Liver (tissue), 9 donors: Measurements from ENCODE around the gene PES1. TPM values are rescaled to one million over a fixed set of nuclear protein-coding genes. Genes with fewer than 3 reads are reported as not detected.

ENCODE experiments used
- DNase-seq: peaks from one replicate; pipeline ENCODE4 v3.0.0-alpha.2; 2017; ENCODE audit warnings: low spot score
- H3K27ac ChIP-seq, 2 donors: one replicate each; pipeline ENCODE4 v1.7.0; 2013; ENCODE audit warnings: inconsistent platforms in 2 of 2, low read length in 2 of 2, control low read depth in 1 of 2, low read depth in 1 of 2, mild to moderate bottlenecking in 1 of 2
- H3K27me3 ChIP-seq, 4 donors: one replicate each; pipeline versions ENCODE4 v1.6.1 to v1.7.0; 2013; ENCODE audit warnings: low read length in 3 of 4, inconsistent platforms in 1 of 4, mild to moderate bottlenecking in 1 of 4, moderate library complexity in 1 of 4; ENCODE audit not compliant: control insufficient read depth in 4 of 4, insufficient read depth in 4 of 4
- H3K36me3 ChIP-seq, 4 donors: one replicate each; pipeline versions ENCODE4 v1.6.1 to v1.7.0; 2013; ENCODE audit warnings: low read length in 3 of 4, mild to moderate bottlenecking in 3 of 4, low read depth in 1 of 4, moderate library complexity in 1 of 4; ENCODE audit not compliant: control insufficient read depth in 4 of 4, insufficient read depth in 3 of 4
- H3K4me1 ChIP-seq, 4 donors: one replicate each; pipeline versions ENCODE4 v1.6.1 to v1.7.0; 2013; ENCODE audit warnings: low read length in 3 of 4, mild to moderate bottlenecking in 3 of 4, moderate library complexity in 1 of 4; ENCODE audit not compliant: control insufficient read depth in 4 of 4, insufficient read depth in 4 of 4
- H3K4me3 ChIP-seq, 3 donors: one replicate each; pipeline versions ENCODE4 v1.6.1 to v1.7.0; 2013; ENCODE audit warnings: low read length in 3 of 3, control low read depth in 1 of 3, low read depth in 1 of 3, mild to moderate bottlenecking in 1 of 3
- H3K9ac ChIP-seq, 2 donors: one replicate each; pipeline ENCODE4 v1.7.0; 2013; ENCODE audit warnings: low read length in 2 of 2, mild to moderate bottlenecking in 2 of 2, moderate library complexity in 2 of 2, control low read depth in 1 of 2, low read depth in 1 of 2
- H3K9me3 ChIP-seq, 4 donors: one replicate each; pipeline versions ENCODE4 v1.6.1 to v1.7.0; 2013; ENCODE audit warnings: low read length in 3 of 4; ENCODE audit not compliant: control insufficient read depth in 4 of 4
- ATF3 ChIP-seq: IDR thresholded peaks from 2 replicates; pipeline ENCODE4 v1.6.1; 2016; ENCODE audit warnings: antibody characterized with exemption
- CTCF ChIP-seq: fragments of 150-350 bp; IDR thresholded peaks from 2 replicates; pipeline ENCODE4 v1.5.1; 2017; ENCODE audit warnings: improper control_type of control experiment, low read depth, low read length; ENCODE audit not compliant: missing input control
- EGR1 ChIP-seq, 2 donors: IDR thresholded peaks; 2 replicates each; pipeline ENCODE4 v1.6.1; 2016 to 2018; ENCODE audit warnings: antibody characterized with exemption in 2 of 2, low read depth in 2 of 2
- FOXA1 ChIP-seq: IDR thresholded peaks from 2 replicates; pipeline ENCODE4 v1.6.1; 2016; ENCODE audit warnings: antibody characterized with exemption
- FOXA2 ChIP-seq: IDR thresholded peaks from 2 replicates; pipeline ENCODE4 v1.6.1; 2016; ENCODE audit warnings: antibody characterized with exemption
- GABPA ChIP-seq, 2 donors: IDR thresholded peaks in 1 of 2; conservative IDR thresholded peaks in 1 of 2; 2 replicates each; pipeline ENCODE4 v1.6.1; 2016; ENCODE audit warnings: antibody characterized with exemption in 2 of 2, mild to moderate bottlenecking in 1 of 2, moderate library complexity in 1 of 2
- HNF4A ChIP-seq, 2 donors: conservative IDR thresholded peaks; 2 replicates each; pipeline ENCODE4 v1.6.1; 2016; ENCODE audit warnings: antibody characterized with exemption in 2 of 2, mild to moderate bottlenecking in 2 of 2
- HNF4G ChIP-seq: IDR thresholded peaks from 2 replicates; pipeline ENCODE4 v1.6.1; 2016; ENCODE audit warnings: antibody characterized with exemption
- JUND ChIP-seq, 2 donors: IDR thresholded peaks; 2 replicates each; pipeline ENCODE4 v1.6.1; 2016; ENCODE audit warnings: antibody characterized with exemption in 2 of 2
- NR2F2 ChIP-seq: IDR thresholded peaks from 2 replicates; pipeline ENCODE4 v1.6.1; 2016; ENCODE audit warnings: antibody characterized with exemption
- RAD21 ChIP-seq, 2 donors: IDR thresholded peaks; 2 replicates each; pipeline ENCODE4 v1.6.1; 2016; ENCODE audit warnings: antibody characterized with exemption in 2 of 2, mild to moderate bottlenecking in 2 of 2
- RXRA ChIP-seq, 2 donors: IDR thresholded peaks; 2 replicates each; pipeline ENCODE4 v1.6.1; 2017 to 2018; ENCODE audit warnings: antibody characterized with exemption in 2 of 2, mild to moderate bottlenecking in 1 of 2
- SP1 ChIP-seq: IDR thresholded peaks from 2 replicates; pipeline ENCODE4 v1.6.1; 2018; ENCODE audit warnings: antibody characterized with exemption, mild to moderate bottlenecking
- TAF1 ChIP-seq: conservative IDR thresholded peaks from 2 replicates; pipeline ENCODE4 v1.6.1; 2016; ENCODE audit warnings: antibody characterized with exemption, mild to moderate bottlenecking
- YY1 ChIP-seq: IDR thresholded peaks from 2 replicates; pipeline ENCODE4 v1.6.1; 2016; ENCODE audit warnings: antibody characterized with exemption, mild to moderate bottlenecking
- ZBTB33 ChIP-seq: IDR thresholded peaks from 2 replicates; pipeline ENCODE4 v1.6.1; 2016; ENCODE audit warnings: antibody characterized with exemption
- WGBS: extraction: QIAGEN DNeasy Blood & Tissue Kit; methylation state at CpG from one replicate; pipeline ENCODE4 v1.1.7; 2013; 5-methylcytosine and 5-hydroxymethylcytosine counted together
- polyA plus RNA-seq, 2 donors: library from polyadenylated mRNA; stranded (reverse) in 1 of 2; unstranded in 1 of 2; fragments of 200-250 nt in 1 of 2; fragments of >200 nt in 1 of 2; fragmentation: Nextera tagmentation in 1 of 2; extraction: Ambion mirVana in 1 of 2; gene quantifications; one replicate each; pipeline versions ENCODE4 v1.2.1 to v1.2.3, GENCODE V29; 2013 to 2015
- total RNA-seq, 2 donors: library from RNA; depleted of rRNA; stranded (reverse); fragments of >200 nt; gene quantifications; one replicate each; pipeline ENCODE4 v1.2.3, GENCODE V29; 2014
- TF ChIP-seq, protein P1 (sequence below): IDR thresholded peaks from 2 replicates; pipeline ENCODE4 v1.6.1; 2016; ENCODE audit warnings: antibody characterized with exemption, mild to moderate bottlenecking
- TF ChIP-seq, protein P2 (sequence below): IDR thresholded peaks from 2 replicates; pipeline ENCODE4 v1.6.1; 2016; ENCODE audit warnings: antibody characterized with exemption
- donor health status: healthy.
- donor health status: healthy.
- donor health status: healthy.
- donor health status: healthy.
- donor health status: healthy.

PES1 gene
- total and polyA plus RNA-seq, 4 donors = 20.0 to 33.1 (median 22.3) TPM

DNA sequence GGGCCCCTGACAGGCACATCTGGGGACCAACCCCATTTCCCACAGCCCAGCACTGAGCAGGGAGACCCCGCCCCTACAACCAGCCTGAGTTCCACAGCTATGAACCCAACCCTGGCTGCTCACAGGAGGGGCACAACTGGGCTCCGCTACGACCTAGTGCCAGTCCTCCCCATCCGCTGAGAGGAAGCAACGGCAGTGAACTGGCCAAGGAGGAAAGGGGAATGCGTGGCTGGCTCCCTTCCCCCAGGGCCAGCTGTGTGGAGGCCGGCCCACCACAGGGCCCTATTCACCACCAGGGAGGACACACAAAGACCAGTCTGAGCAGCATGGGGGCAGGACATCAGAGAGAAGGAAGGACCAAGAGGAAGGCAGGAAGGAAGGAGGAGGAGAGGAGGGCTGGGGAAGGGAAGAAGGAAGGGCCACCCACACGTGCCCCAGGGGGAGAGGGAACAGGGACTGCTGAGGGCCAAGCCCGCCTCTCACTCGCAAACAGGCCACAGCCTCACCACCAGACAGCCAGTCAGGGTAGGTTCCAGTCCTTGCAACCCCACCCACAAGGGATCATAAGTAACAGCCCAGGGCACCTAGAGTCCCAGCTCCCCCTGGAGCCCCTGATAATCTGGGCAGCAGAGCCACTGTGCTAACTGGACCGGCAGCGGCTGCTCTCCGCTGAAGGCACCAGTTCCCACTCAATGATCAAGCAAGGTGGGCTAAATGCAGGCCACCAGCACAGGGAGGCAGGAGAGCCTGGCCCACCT is 8.7 kb downstream of the PES1 start:
- Histone ChIP-seq H3K9me3 (no peaks in the 10 kb centered on the region), H3K9ac (no peak overlapping the region), H3K27me3 (no peaks in the 10 kb centered on the region), H3K27ac (no peak overlapping the region), H3K36me3 (peaks cover 33 to 97% (median 63%) of the 10 kb centered on the region in 4 donors), H3K4me1 (no peaks in the 10 kb centered on the region), H3K4me3 (no peak overlapping the region)
- DNase-seq = no peak
- 82% methylated on average over 13 of the region's 13 CpGs for WGBS
- no peak for TF ChIP-seq RXRA (IDR thresholded peaks at IDR 0.05)
- no peak for TF ChIP-seq JUND (IDR thresholded peaks at IDR 0.05)
- no peak for TF ChIP-seq CTCF
- no peak for TF ChIP-seq ATF3
- TF ChIP-seq TAF1 = no peak
- no peak for TF ChIP-seq FOXA1

GRCh38 chr22:30582051-30582450 is 9.7 kb downstream of the PES1 start:
- H3K4me3 ChIP-seq = no peak overlapping the region
- no peaks in the 10 kb centered on the region for H3K27me3 ChIP-seq
- no peak for DNase-seq
- H3K27ac ChIP-seq = no peak overlapping the region
- H3K36me3 ChIP-seq = peaks cover 27 to 97% (median 62%) of the 10 kb centered on the region in 4 donors
- no peaks in the 10 kb centered on the region for H3K4me1 ChIP-seq
- no peaks in the 10 kb centered on the region for H3K9me3 ChIP-seq
- H3K9ac ChIP-seq = no peak overlapping the region
- TF ChIP-seq CTCF (no peak), ZBTB33 (no peak), HNF4A (conservative IDR thresholded peaks at IDR 0.05) (no peak), EGR1 (IDR thresholded peaks at IDR 0.05; ENCODE audit: low read depth in 2 of 2) (no peak), TAF1 (no peak), FOXA1 (no peak), RAD21 (IDR thresholded peaks at IDR 0.05) (no peak), GABPA (IDR thresholded peaks at IDR 0.05 in 1 of 2, conservative IDR thresholded peaks at IDR 0.05 in 1 of 2) (no peak), RXRA (IDR thresholded peaks at IDR 0.05) (no peak), YY1 (no peak), HNF4G (no peak), ATF3 (no peak), NR2F2 (no peak), JUND (IDR thresholded peaks at IDR 0.05) (no peak), SP1 (no peak), FOXA2 (no peak)
- TF ChIP-seq, protein P1, sequence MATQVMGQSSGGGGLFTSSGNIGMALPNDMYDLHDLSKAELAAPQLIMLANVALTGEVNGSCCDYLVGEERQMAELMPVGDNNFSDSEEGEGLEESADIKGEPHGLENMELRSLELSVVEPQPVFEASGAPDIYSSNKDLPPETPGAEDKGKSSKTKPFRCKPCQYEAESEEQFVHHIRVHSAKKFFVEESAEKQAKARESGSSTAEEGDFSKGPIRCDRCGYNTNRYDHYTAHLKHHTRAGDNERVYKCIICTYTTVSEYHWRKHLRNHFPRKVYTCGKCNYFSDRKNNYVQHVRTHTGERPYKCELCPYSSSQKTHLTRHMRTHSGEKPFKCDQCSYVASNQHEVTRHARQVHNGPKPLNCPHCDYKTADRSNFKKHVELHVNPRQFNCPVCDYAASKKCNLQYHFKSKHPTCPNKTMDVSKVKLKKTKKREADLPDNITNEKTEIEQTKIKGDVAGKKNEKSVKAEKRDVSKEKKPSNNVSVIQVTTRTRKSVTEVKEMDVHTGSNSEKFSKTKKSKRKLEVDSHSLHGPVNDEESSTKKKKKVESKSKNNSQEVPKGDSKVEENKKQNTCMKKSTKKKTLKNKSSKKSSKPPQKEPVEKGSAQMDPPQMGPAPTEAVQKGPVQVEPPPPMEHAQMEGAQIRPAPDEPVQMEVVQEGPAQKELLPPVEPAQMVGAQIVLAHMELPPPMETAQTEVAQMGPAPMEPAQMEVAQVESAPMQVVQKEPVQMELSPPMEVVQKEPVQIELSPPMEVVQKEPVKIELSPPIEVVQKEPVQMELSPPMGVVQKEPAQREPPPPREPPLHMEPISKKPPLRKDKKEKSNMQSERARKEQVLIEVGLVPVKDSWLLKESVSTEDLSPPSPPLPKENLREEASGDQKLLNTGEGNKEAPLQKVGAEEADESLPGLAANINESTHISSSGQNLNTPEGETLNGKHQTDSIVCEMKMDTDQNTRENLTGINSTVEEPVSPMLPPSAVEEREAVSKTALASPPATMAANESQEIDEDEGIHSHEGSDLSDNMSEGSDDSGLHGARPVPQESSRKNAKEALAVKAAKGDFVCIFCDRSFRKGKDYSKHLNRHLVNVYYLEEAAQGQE = no peak
- TF ChIP-seq, protein P2, sequence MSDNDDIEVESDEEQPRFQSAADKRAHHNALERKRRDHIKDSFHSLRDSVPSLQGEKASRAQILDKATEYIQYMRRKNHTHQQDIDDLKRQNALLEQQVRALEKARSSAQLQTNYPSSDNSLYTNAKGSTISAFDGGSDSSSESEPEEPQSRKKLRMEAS = no peak
- 94% methylated on average over 6 of the region's 6 CpGs for WGBS
